ENCODE measurements around the gene ROBO1. TPM values are rescaled to one million over a fixed set of nuclear protein-coding genes. Genes with fewer than 3 reads are reported as not detected.

Gene ROBO1
- total RNA-seq, 1 experiment from 2014 or later = 35.5 TPM

GRCh38 chr3:79685108-79685507 lies 82.7 kb downstream of the ROBO1 start:
- Histone ChIP-seq H3K4me3 (ENCODE audit: low read length) (no peak overlapping the region), H3K9me3 (ENCODE audit: low read length) (no peaks in the 10 kb centered on the region), H3K79me2 (ENCODE audit: low read length) (no peaks in the 10 kb centered on the region), H3K4me2 (ENCODE audit: low read length) (no peak overlapping the region), H3K27ac (ENCODE audit: low read length) (no peak overlapping the region), H3K9ac (ENCODE audit: low read length) (no peak overlapping the region), H3K9me2 (replicated peaks; ENCODE audit: low read length) (no peaks in the 10 kb centered on the region), H3K27me3 (ENCODE audit: low read length) (no peaks in the 10 kb centered on the region), H2AFZ (ENCODE audit: low read length) (no peak overlapping the region), H3K4me1 (ENCODE audit: insufficient read depth, low read length) (no peaks in the 10 kb centered on the region), H3F3A (ENCODE audit: low read length, unreplicated experiment) (no peaks in the 10 kb centered on the region), H4K20me1 (ENCODE audit: low read length) (no peaks in the 10 kb centered on the region), H3K36me3 (ENCODE audit: low read depth, low read length) (no peaks in the 10 kb centered on the region)
- POLR2A ChIA-PET (ENCODE audit: unreplicated experiment) = no interaction called here
- CTCF ChIA-PET = no interaction called here
- BruUV-seq (replicated peaks) = no TSS peak
- intact Hi-C loops (cut with micrococcal nuclease) = no loop called here
- DNase-seq (no peak), ATAC-seq (no peak)
- TF ChIP-seq EZH2 (IDR thresholded peaks at IDR 0.05; ENCODE audit: low read length, unreplicated experiment) (no peak), CTCF (conservative IDR thresholded peaks at IDR 0.05; ENCODE audit: low read depth, low read length) (no peak), EZH2phosphoT487 (IDR thresholded peaks at IDR 0.05; ENCODE audit: borderline replicate concordance, low read length) (no peak)

GRCh38 chr3:79684041-79684440 lies 83.8 kb downstream of the ROBO1 start:
- intact Hi-C loops (cut with micrococcal nuclease) = no loop called here
- no peak overlapping the region for H3K27ac ChIP-seq (ENCODE audit: low read length)
- no peak for ATAC-seq
- TF ChIP-seq EZH2phosphoT487 (IDR thresholded peaks at IDR 0.05; ENCODE audit: borderline replicate concordance, low read length) (no peak), CTCF (conservative IDR thresholded peaks at IDR 0.05; ENCODE audit: low read depth, low read length) (no peak), EZH2 (IDR thresholded peaks at IDR 0.05; ENCODE audit: low read length, unreplicated experiment) (no peak)
- no peaks in the 10 kb centered on the region for H3K9me3 ChIP-seq (ENCODE audit: low read length)
- H3K79me2 ChIP-seq (ENCODE audit: low read length) = no peaks in the 10 kb centered on the region
- no peak for DNase-seq
- H2AFZ ChIP-seq (ENCODE audit: low read length) = no peak overlapping the region
- POLR2A ChIA-PET (ENCODE audit: unreplicated experiment) = no interaction called here
- no peaks in the 10 kb centered on the region for H3K9me2 ChIP-seq (replicated peaks; ENCODE audit: low read length)
- no peaks in the 10 kb centered on the region for H4K20me1 ChIP-seq (ENCODE audit: low read length)
- H3K4me1 ChIP-seq (ENCODE audit: insufficient read depth, low read length) = no peaks in the 10 kb centered on the region
- no peaks in the 10 kb centered on the region for H3K36me3 ChIP-seq (ENCODE audit: low read depth, low read length)
- H3K4me3 ChIP-seq (ENCODE audit: low read length) = no peak overlapping the region
- no peak overlapping the region for H3K9ac ChIP-seq (ENCODE audit: low read length)
- H3K27me3 ChIP-seq (ENCODE audit: low read length) = no peaks in the 10 kb centered on the region
- CTCF ChIA-PET = no interaction called here
- no TSS peak for BruUV-seq (replicated peaks)
- no peaks in the 10 kb centered on the region for H3F3A ChIP-seq (ENCODE audit: low read length, unreplicated experiment)
- no peak overlapping the region for H3K4me2 ChIP-seq (ENCODE audit: low read length)

GRCh38 chr3:79672731-79673130 lies 95.1 kb downstream of the ROBO1 start:
- H3K4me3 ChIP-seq (ENCODE audit: low read length) = no peak overlapping the region
- POLR2A ChIA-PET (ENCODE audit: unreplicated experiment) = no interaction called here
- BruUV-seq (replicated peaks) = no TSS peak

More at GRCh38 chr3:79672731-79673130, 95.1 kb downstream of the ROBO1 start:
- ATAC-seq (no peak), DNase-seq (no peak)
- Histone ChIP-seq H3K4me1 (ENCODE audit: insufficient read depth, low read length) (no peaks in the 10 kb centered on the region), H3K27me3 (ENCODE audit: low read length) (no peaks in the 10 kb centered on the region), H3K36me3 (ENCODE audit: low read depth, low read length) (no peaks in the 10 kb centered on the region), H2AFZ (ENCODE audit: low read length) (no peak overlapping the region), H3F3A (ENCODE audit: low read length, unreplicated experiment) (no peaks in the 10 kb centered on the region), H3K79me2 (ENCODE audit: low read length) (no peaks in the 10 kb centered on the region), H3K27ac (ENCODE audit: low read length) (no peak overlapping the region), H4K20me1 (ENCODE audit: low read length) (no peaks in the 10 kb centered on the region), H3K9me3 (ENCODE audit: low read length) (no peaks in the 10 kb centered on the region), H3K9me2 (replicated peaks; ENCODE audit: low read length) (no peaks in the 10 kb centered on the region), H3K4me2 (ENCODE audit: low read length) (no peak overlapping the region), H3K9ac (ENCODE audit: low read length) (no peak overlapping the region)
- TF ChIP-seq EZH2phosphoT487 (IDR thresholded peaks at IDR 0.05; ENCODE audit: borderline replicate concordance, low read length) (no peak), EZH2 (IDR thresholded peaks at IDR 0.05; ENCODE audit: low read length, unreplicated experiment) (no peak), CTCF (conservative IDR thresholded peaks at IDR 0.05; ENCODE audit: low read depth, low read length) (no peak)
- intact Hi-C loops (cut with micrococcal nuclease) = no loop called here
- CTCF ChIA-PET = no interaction called here

Measured in PC-3 (cell line).